Measurements from ENCODE around the gene IQSEC1.

- TF ChIP-seq EZH2 (IDR thresholded peaks at IDR 0.05; ENCODE audit: insufficient read depth, low read length) (no peak), CTCF (IDR thresholded peaks at IDR 0.05; ENCODE audit: insufficient read depth, low read depth, low read length) (no peak)
These were observed 172.3 kb downstream of the IQSEC1 start for GRCh38 chr3:12900885-12901411.
